ENCODE data around the gene LRP1. TPM values are rescaled to one million over a fixed set of nuclear protein-coding genes. Genes with fewer than 3 reads are reported as not detected.

The LRP1 gene
- total RNA-seq, 1 experiment from 2014 or later = 9.0 TPM

GRCh38 chr12:57181561-57182155 is 53.4 kb downstream of the LRP1 start:
- no peaks in the 10 kb centered on the region for H3K4me1 ChIP-seq (ENCODE audit: control insufficient read depth, insufficient read depth, low read length)
- POLR2A ChIA-PET = no interaction called here
- no peaks in the 10 kb centered on the region for H3K9me3 ChIP-seq (ENCODE audit: control insufficient read depth, insufficient read depth, low read depth, low read length)
- no peak overlapping the region for H3K4me3 ChIP-seq (ENCODE audit: low read depth in 2 of 2, low read length in 2 of 2)
- TF ChIP-seq, protein P1, sequence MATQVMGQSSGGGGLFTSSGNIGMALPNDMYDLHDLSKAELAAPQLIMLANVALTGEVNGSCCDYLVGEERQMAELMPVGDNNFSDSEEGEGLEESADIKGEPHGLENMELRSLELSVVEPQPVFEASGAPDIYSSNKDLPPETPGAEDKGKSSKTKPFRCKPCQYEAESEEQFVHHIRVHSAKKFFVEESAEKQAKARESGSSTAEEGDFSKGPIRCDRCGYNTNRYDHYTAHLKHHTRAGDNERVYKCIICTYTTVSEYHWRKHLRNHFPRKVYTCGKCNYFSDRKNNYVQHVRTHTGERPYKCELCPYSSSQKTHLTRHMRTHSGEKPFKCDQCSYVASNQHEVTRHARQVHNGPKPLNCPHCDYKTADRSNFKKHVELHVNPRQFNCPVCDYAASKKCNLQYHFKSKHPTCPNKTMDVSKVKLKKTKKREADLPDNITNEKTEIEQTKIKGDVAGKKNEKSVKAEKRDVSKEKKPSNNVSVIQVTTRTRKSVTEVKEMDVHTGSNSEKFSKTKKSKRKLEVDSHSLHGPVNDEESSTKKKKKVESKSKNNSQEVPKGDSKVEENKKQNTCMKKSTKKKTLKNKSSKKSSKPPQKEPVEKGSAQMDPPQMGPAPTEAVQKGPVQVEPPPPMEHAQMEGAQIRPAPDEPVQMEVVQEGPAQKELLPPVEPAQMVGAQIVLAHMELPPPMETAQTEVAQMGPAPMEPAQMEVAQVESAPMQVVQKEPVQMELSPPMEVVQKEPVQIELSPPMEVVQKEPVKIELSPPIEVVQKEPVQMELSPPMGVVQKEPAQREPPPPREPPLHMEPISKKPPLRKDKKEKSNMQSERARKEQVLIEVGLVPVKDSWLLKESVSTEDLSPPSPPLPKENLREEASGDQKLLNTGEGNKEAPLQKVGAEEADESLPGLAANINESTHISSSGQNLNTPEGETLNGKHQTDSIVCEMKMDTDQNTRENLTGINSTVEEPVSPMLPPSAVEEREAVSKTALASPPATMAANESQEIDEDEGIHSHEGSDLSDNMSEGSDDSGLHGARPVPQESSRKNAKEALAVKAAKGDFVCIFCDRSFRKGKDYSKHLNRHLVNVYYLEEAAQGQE (IDR thresholded peaks at IDR 0.05; ENCODE audit: insufficient read depth in 1 of 2, low read depth in 2 of 2, low read length in 1 of 2) = no peak
- TF ChIP-seq SIN3A (IDR thresholded peaks at IDR 0.05; ENCODE audit: borderline replicate concordance, insufficient read depth, low read depth, low read length) (no peak), CTCF (IDR thresholded peaks at IDR 0.05) (no peak), POLR2AphosphoS5 (IDR thresholded peaks at IDR 0.05; ENCODE audit: low read depth, low read length) (no peak), TCF7L2 (IDR thresholded peaks at IDR 0.05; ENCODE audit: low read depth, low read length) (no peak)
- DNase-seq (ENCODE audit: low read depth, low spot score) = no peak
- intact Hi-C loops (cut with micrococcal nuclease; ENCODE audit: unreplicated experiment) (no loop called here), in situ Hi-C loops (cut with HindIII; ENCODE audit: low pct_unique_long_range_greater_than_20kb, low sequenced_read_pairs) (no loop called here)
- H3K27me3 ChIP-seq (ENCODE audit: control insufficient read depth, insufficient read depth, low read length) = no peaks in the 10 kb centered on the region
- H3K36me3 ChIP-seq (ENCODE audit: control insufficient read depth, insufficient read depth, low read length) = no peaks in the 10 kb centered on the region
- no TSS peak for BruUV-seq (replicated peaks)
- H3K27ac ChIP-seq (ENCODE audit: low read length) = no peak overlapping the region
- ATAC-seq = no peak
- CTCF ChIA-PET = interaction anchor here (0.6 to 1.1 kb wide), 7 partner anchors 36 to 165 kb away, joined by 3 to 14 read pairs (median 4); partner anchors contain the start of gene STAT6

- Histone ChIP-seq H3K4me1 (ENCODE audit: control insufficient read depth, insufficient read depth, low read length) (no peaks in the 10 kb centered on the region), H3K4me3 (ENCODE audit: low read depth in 2 of 2, low read length in 2 of 2) (no peak overlapping the region), H3K27ac (ENCODE audit: low read length) (no peak overlapping the region), H3K9me3 (ENCODE audit: control insufficient read depth, insufficient read depth, low read depth, low read length) (no peaks in the 10 kb centered on the region), H3K36me3 (ENCODE audit: control insufficient read depth, insufficient read depth, low read length) (no peaks in the 10 kb centered on the region), H3K27me3 (ENCODE audit: control insufficient read depth, insufficient read depth, low read length) (no peaks in the 10 kb centered on the region)
- BruUV-seq (replicated peaks) = no TSS peak
- ChIA-PET POLR2A (no interaction called here), CTCF (interaction anchor here (0.5 to 1.1 kb wide), 6 partner anchors 10 to 62 kb away, joined by 3 to 15 read pairs (median 4); partner anchors contain the start of gene LRP1)
- peak; percentile 59 for DNase-seq (ENCODE audit: low read depth, low spot score)
- ATAC-seq = peak; percentile 95
- in situ Hi-C loops (cut with HindIII; ENCODE audit: low pct_unique_long_range_greater_than_20kb, low sequenced_read_pairs) (no loop called here), intact Hi-C loops (cut with micrococcal nuclease; ENCODE audit: unreplicated experiment) (no loop called here)
- TF ChIP-seq TCF7L2 (IDR thresholded peaks at IDR 0.05; ENCODE audit: low read depth, low read length) = no peak
- TF ChIP-seq SIN3A (IDR thresholded peaks at IDR 0.05; ENCODE audit: borderline replicate concordance, insufficient read depth, low read depth, low read length) = no peak
- peak; percentile 94 for TF ChIP-seq CTCF (IDR thresholded peaks at IDR 0.05)
Observed at GRCh38 chr12:57182918-57183575, 54.8 kb downstream of the LRP1 start.
